ENCODE results near the gene WWC2.
"Not testable (repeated sequence)": the region's sequence is repeated elsewhere in the genome, so short reads cannot be mapped to it uniquely, and the experiment has no call there.

WWC2 gene

GRCh38 chr4:183304067-183304466 lies 205.0 kb downstream of the WWC2 start:
- DNase-seq: no peak

DNA sequence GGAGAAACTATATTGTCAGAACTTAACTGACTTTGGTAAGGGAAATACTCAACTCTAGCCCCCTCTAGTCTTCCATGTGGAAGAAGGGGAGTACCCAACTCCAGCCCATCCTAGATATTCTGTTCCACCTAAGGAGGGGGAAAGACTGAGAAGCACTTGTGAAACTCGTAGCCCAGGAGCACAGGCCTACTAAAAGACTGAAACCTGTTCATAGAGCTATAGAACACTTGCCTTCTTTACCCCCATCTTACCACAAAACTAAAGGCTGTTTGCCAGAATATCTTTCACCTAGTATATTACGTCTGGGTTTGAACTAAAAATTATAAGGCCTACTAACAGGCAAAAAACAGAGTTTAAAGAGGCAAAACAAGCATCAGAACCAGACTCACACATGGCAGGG lies 205.5 kb downstream of the WWC2 start:
- no peak for DNase-seq

- no peak for DNase-seq
Measured at GRCh38 chr4:183306811-183307210, 207.8 kb downstream of the WWC2 start.

DNA sequence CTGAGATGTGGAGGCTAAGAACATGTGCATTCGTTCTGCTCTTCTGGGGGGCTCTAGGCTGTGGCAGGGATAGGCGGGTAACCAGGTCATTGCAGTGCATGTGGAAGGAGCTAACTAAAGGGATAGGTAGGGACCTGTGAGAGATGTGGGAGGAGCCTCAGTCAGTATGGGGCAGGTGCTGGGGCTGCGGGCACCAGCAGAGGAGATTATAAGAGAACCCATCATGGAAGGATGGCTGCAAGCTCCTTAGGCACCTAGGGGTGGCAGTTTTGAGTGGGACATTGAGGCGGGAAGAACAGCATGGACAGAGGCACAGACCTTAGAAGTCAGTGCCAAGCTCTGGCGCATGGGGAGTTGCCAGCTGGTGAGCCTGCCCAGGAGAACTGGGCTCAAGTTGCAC lies 213.8 kb downstream of the WWC2 start:
- DNase-seq: no peak

DNA sequence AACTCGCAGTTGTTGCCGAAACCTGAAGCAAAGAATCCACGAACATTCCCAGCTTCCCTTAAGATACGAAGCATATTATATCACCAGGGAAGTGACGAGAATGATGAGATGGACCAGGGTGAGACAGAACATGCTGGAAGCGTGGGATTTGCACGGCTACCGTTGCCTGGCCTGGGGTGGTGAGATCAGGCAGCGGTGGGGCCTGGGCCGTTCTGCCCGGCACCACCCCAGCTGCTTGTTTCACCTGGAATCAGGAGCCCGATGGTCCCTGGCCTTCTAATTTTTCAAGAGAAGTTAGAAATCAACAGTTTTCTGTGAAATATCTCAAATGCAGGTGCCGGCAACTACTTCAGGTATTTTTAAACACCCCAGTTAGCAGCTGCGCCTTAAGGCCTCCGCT lies 215.3 kb downstream of the WWC2 start:
- DNase-seq: no peak

DNA sequence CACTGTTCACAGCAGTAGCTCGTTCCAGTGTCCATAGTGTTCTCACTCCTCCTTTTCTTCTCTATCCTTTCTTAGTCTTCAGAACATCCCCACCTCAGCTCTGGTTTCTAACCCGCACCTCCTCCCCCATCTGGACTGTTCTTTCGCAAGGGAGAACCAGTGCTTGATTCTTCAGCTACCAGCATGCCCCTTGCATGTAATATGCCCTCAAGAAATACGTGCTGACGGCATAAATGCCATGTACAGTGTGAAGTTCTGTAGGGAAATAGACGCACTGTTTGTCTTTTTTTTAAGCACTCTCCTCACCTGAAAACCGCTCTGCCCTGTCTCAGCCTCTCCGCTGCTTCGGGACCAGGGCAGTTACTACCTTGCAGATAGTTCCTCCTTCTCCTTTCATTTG lies 215.7 kb downstream of the WWC2 start:
- DNase-seq: no peak

GRCh38 chr4:183318656-183319055 lies 219.6 kb downstream of the WWC2 start:
- no peak for DNase-seq

DNA sequence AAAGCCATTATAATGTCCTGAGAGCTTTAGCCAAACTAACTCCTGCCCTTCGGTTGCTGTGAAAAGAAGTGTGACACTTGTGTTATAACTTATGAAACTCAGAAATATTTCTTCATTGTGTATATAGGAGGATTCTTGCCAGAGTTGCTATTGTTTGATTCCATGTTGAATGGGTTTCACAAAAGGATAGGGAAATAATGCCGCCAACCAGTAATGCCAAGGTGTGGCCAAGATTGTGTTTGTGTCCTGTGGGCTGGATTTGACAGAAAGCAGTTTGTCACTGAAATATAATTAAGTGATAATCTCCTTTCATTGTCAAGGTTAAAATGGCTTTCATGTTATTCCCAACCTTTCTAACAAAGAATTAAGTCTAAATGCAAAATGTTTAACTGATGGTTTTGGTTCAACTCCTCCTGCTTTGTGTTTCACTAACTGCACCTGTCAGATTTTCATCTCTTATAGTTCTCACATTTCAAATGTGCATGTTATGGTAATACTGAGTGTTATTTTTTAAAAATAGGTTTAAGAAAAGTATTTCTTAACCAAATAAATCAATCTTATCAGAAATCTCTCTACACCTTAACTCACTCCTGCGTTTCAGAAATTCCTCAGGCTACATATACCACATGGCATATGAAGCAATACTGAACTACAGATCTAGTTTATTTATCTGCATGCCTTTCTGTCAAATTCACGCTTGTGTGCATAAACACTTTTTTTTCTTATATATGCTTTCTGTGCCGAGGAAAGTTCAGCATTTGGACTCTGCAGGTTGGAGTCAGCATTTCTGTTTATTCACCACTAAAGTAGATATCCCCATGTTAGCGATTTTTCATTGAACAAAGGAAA lies 221.4 kb downstream of the WWC2 start, which contains the start of gene CLDN22:
TSS of gene CLDN22 (minus strand) at position 66 of the 849 bp plus-strand sequence. CDS start at position 8, 58 bp downstream.
- no peak for DNase-seq

- no peak for DNase-seq
Measured at GRCh38 chr4:183321079-183321478, 222.0 kb downstream of the WWC2 start.

- DNase-seq: no peak
Measured at GRCh38 chr4:183321516-183321915, 222.5 kb downstream of the WWC2 start.

- no peak for DNase-seq
Measured at GRCh38 chr4:183322326-183322725, 223.3 kb downstream of the WWC2 start, which contains the start of gene CLDN24. Gene CLDN24, minus strand, starts transcription at chr4:183322426. Its CDS starts 0 bp downstream, at chr4:183322426.

GRCh38 chr4:183323295-183323694 lies 224.2 kb downstream of the WWC2 start:
- DNase-seq: no peak

DNA sequence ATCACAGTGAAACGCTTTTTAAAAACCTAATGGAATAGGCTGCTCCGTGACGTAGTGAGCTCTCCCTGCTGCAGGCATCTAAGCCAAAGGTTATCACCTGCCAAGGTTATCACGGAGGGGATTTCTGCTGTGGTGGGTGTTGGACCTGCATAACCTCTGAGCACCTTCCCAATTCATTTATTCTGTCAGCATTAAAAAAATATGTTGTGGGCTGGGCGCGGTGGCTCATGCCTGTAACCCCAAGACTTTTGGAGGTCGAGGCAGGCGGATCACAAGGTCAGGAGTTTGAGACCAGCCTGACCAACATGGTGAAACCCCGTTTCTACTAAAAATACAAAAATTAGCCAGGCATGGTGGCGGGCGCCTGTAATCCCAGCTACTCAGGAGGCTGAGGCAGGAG lies 225.0 kb downstream of the WWC2 start:
- not testable (repeated sequence) for DNase-seq

GRCh38 chr4:183324619-183325018 lies 225.6 kb downstream of the WWC2 start:
- DNase-seq: no peak

GRCh38 chr4:183326387-183326786 lies 227.3 kb downstream of the WWC2 start:
- not testable (repeated sequence) for DNase-seq

DNA sequence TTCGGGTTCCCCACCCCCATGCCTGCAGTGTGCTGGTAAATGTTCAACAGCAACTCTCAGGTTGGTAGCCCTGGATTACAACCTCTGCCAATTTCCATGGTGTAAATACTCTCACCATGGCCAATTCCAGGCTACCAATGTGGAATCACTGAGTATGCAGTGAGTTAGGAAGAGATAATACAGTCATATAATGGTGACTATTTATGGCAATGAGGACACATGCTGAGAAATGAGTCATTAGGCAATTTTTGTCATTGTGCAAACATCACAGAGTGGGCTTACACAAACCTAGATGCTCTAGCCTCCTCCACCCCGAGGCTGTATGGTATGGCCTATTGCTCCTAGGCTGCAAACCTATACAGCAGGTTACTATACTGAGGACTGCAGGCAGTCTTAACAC lies 227.8 kb downstream of the WWC2 start:
- no peak for DNase-seq

GRCh38 chr4:183327827-183328226 lies 228.8 kb downstream of the WWC2 start:
- DNase-seq: no peak

GRCh38 chr4:183328832-183329231 lies 229.8 kb downstream of the WWC2 start:
- DNase-seq: no peak

DNA sequence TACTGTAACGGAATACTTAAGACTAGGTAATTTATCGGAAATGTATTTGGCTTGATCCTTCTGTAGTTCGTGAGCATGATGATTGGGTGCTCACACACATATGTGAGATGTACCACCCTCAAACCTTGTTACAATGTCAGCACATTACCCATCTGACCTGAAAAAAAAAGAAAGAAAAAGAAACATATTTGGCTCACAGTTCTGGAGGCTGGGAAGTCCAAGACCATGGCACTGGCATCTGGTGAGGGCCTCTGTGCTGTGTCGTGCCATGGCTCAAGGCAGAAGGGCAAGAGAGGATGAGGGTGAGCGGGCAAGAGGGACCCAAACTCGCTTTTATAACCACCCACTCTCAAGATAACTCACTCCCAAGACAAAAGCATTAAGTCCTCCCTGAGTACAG lies 230.2 kb downstream of the WWC2 start:
- DNase-seq: no peak

DNA sequence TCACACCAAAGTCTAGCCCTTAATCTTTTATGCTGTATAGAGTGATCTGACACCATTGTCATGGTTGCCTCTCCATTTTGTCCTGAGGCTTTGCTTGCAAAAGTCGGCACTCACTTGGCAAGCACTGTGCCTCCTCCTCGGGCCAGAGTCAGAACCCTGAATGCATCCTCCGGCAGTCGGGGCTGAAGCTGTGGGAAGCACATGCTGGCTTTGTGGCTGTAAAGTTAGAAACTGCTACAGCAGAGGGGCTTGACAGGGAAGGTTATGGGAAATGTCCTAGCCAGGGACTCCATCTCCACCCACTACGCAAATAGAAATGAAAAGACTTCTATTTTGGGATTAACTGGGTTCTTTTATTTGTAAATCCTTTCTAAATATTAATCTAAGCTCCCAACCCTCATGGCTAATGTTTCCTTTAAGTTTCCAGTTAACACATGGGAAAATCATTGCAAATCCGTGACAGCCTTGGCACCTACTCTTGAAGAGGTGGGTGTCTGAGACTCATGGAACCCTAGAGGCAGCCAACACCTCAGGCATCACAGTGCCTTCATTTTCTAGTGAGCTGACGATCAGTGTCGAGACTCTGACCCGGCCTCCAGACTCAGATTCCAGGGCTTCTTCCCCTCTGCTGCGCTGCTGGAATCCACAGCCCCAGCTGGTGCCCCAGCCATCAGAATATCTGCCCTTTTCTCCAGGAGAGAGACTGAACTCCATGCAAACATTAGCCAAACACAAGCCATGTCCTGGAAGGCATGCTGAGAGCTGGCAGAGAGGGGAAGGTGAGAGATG lies 231.1 kb downstream of the WWC2 start:
- DNase-seq: no peak

GRCh38 chr4:183330841-183331240 lies 231.8 kb downstream of the WWC2 start:
- no peak for DNase-seq

DNA sequence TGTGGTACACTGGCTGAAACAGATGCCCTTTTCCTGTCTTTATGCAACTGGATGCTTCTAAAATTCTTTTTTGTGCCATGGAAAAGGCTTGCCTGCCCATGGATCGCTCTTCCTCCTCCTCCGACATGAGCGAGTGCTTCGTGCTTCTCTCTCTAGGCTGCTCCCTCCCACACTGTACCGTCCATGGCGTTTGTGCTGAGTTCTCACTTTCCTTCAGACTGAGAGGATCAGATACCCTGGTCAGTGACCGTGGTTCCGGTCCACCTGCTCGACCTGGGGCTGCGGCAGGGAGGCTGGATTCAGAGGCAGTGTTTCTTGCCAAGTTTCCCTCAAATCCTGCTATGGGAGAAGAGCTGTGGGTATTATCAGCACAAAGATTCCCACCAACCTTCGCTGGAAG lies 233.4 kb downstream of the WWC2 start:
- DNase-seq: no peak

DNA sequence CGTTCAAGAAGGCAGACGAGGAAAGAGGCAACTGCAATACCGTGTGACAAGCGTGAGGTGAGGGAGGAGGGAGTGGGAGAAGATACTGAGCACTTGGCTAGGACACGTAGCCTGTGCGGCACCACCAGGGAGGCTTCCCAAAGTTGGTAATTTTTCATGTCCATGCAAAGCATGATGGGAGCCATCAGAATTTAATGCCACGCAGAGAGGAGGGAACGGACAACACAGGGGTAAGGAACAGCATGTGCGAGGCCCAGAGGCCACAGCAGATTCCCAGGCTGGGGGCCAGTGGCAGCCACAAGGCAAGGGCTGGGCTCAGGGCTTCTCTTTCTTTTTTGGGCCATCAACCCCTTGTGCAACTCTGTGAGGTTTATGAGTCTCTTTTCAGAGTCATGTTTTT lies 234.1 kb downstream of the WWC2 start:
- DNase-seq: no peak

- no peak for DNase-seq
Measured at GRCh38 chr4:183333983-183334382, 234.9 kb downstream of the WWC2 start.

All from activated CD4-positive, alpha-beta T cell treated with anti-CD3 and anti-CD28 coated beads, Interleukin-2, amount 50 U/mL, for 4 hours (primary cell).